Hepatic stellate cell (primary cell): ENCODE measurements around the gene GSK3B.

Experiments
- DNase-seq: peaks from one replicate; pipeline ENCODE4 v3.0.0; 2011; ENCODE audit warnings: low spot score

Gene GSK3B

DNA sequence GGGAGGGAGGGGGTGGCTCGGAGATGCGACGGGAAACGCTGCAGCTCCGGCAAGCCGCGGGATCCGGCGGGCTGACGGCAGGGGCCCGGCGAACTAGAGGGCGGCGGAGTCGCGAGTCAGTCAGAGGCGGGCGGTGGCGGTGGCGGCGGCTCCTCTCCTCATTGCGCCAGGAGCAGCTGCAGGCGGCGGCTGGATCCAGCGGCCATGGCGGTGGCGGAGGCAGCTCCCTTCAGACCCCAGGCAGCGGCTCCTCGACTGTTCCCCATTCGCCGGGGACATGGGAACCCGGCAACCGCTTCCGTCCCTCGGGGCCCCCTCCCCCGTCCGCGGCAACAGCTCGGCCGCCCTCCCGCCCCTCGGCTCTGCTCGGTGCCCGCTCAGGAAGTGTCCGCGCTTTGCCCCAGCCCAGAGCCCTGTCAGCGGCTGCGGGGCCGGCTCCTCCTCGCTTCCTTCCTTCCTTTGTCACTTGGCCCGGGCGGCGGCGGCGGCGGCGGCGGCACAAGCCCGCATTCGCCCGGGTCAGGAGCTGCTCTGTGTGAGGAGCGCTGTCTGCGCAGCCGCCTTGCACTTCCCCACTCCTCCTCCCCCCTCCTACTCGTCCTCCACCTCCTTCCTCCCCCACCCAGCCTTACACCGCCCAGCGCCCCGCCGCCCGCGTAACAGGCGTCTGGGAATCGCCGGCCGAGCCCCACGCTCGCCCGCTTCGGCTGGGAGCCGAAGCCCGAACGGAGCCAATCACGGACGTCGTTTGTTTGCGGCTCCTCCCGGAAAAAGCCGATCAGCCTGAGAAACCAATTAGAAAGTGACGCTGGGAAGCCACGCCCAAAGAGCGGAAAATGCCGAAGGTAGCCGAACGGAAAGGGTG, at the start of gene GSK3B:
Gene GSK3B, minus strand, starts transcription at position 537 of the 865 bp plus-strand sequence. CDS start 1,013 bp downstream, outside the sequence.
- DNase-seq = peak; percentile 50

- DNase-seq = no peak
Observed at GRCh38 chr3:120143676-120144075, 49.4 kb upstream of the GSK3B start.

GRCh38 chr3:120142236-120142635, 48.0 kb upstream of the GSK3B start:
- no peak for DNase-seq

GRCh38 chr3:120140098-120140742, 46.0 kb upstream of the GSK3B start:
- DNase-seq = no peak

- DNase-seq = no peak
Observed at GRCh38 chr3:120139140-120139539, 44.9 kb upstream of the GSK3B start.

- DNase-seq = no peak
Observed at GRCh38 chr3:120137548-120137947, 43.3 kb upstream of the GSK3B start.

GRCh38 chr3:120130656-120131055, 36.4 kb upstream of the GSK3B start:
- no peak for DNase-seq

DNA sequence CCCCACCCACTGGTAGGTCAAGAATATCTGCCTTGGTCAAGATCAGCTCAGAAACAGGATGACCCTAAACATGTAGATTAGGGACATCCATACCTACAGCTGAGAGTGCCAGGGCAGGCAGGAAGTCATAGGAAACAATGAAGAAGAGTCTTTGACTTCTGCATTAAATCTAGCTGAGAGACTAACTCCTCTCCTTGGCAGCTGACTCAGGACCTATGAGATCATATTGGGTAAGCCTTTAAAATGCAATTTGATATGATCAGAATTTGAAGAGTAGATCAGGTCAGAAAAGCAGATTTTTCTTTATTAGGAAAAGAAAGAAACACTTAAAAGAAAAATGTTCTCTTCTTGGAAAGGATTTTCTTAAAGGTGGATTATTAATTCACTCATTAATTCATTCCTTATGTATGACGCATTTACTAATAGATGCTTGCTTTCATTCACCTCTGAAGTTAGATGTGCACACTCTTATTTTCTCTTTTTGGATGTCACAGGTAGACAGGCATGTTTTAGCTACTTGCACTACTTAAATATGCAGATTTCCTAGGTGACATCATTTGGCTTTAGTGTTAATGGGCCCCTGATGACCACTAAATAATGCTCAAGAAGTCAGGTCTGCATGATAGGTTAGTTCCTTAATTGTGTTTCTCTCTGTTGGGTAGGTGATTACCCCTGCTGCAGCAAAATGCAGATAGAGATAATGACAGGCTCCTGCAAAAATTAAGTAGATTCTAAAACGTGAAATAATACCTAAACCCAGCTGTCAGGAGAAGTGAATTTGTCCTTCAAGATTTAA, 35.7 kb upstream of the GSK3B start:
- no peak for DNase-seq

DNA sequence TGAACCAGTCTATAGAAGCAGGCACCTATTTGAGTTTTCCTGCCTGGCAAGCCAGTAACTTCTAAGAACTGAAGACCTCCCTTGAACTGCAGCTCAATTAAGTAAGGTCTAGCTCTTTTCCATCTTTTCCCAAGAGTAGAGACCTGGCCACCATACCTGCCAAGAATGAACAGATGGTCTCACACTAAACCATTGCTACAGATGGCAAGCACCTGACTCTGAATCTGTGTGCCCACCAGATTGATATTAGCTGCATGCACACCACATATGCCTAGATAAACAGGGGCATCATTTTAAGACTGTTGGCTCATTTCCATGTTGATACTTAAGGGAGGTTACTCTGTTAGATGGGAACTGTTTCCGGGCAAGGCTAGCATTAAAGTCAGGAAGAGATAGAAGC, 34.8 kb upstream of the GSK3B start:
- no peak for DNase-seq

DNA sequence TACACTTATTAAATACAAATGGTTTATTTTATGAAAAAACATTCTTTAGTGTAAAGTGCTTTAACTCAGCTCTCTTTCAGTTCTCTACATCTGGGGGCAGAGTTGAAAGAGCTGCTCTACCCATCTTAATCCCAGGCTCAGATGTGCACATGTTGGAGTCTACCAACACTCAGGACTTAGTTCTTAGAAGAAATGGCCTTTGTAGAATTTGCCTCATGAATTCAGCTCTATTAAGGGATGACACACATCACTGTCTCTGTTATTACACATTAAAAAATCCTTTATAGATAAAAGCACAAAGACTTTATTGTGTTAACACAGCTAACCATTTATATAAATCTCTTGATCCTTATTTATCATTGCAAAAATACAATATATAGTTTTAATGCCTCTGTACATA, 31.7 kb upstream of the GSK3B start:
- no peak for DNase-seq

DNA sequence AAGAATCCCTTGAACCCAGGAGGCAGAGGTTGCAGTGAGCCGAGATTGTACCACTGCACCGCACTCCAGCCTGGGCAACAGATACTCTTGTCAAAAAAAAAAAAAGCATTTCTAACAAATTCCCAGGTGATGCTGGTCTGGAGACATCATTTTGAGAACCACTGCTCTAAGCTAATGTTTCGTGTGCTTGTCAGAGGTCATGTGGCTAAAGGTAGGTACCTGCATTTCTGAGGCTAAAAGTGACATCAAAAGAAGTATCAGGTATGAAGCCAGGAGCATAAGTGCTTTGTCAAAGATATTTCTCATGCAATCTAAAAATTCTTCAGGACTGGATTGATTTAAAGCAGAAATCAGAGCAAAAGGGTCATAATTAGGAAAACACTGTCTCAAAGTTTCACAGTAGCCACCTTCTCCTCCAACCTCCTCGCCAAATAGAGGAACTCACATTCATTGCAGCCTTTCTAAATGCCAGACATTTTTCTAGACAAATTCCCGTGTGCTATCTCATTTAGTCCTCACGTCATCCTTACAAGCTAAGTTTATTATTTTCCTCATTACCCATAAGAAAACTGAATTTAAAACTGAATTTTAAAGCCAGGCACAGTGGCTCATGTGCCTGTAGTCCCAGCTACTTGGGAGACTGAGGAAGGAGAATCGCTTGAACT, 25.7 kb upstream of the GSK3B start:
- DNase-seq = no peak

DNA sequence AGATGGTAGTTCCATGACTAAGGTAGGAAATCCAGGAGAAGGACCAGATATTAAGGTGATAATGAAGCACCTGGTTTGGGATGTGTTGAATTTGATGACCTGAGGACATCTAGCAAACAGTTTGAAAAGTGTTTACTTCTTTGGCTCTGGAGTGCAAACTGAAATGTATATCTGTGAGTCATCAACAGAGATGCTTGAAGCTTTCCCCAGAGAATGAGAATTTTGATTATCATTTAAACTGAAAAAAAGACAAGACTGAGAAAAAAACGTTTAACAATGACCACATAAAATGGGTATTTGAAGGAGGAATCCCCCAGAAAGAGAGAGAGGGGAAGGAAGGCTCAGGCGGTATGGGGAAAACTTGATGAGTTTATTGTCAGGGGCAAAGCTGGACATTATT, 20.7 kb upstream of the GSK3B start:
- no peak for DNase-seq

DNA sequence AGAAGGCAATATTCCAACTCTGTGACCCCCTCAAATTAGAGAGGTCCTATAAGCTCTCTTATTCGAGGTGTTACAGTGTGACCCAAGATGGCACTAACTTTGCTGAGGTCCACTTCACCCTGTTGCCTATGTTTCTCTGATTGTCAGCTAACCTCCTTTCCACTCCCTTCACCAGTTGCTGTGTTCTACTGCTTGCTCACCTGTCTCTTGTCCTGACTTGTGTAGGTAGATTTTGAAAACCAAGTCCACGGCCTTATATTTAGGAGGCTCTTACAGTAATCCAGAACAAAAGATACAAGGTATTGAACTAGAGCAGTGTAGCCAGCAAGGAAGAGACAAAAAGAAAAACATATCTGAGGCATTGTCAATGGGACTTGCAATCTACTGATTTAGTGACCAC, 20.1 kb upstream of the GSK3B start:
- DNase-seq = no peak

DNA sequence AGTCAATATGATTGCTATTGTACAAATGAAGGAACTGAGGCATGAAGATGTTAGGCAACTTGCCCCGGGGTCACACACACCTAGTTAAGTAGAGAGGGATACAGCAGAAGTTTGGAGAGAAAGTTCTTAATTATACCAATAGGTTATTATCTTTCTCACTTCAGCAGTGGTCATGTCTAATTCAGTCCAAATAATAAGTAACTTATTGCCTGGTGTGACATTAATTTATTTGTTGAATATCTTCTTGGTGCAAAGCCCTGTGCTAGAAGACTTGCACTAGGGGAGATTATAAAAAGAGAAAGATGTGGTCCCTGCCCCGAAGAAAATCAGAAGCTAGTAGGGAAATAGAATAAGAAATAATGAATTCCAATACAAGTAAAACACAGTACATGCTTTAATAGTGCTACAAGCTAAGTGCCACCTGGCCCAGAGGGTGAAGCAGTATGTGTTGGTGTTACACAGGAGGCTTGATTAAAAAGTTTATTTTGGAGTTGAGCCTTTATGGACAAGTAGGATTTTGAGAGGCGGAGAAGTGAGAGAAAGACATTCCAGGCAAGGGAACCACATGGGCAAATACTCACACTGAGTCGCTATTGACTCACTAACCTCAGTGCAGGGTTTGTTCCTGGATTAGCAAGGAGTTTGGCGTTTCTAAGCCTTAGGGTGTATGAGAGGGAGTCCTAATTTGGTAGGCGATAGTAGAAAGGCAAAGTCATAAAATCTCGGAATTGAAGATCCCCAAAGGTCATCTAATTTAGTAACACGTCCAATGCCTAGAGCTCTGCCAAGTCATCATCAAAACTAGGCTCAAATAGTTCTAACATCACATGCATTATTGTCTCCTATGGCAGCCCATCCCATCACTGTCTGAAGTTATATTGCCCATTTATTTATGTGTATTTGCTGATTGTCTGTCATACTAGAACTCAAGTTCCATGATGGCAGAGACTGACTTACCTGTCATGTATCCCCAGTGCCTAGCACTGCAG, 19.2 kb upstream of the GSK3B start:
- DNase-seq = peak; percentile 57

- DNase-seq = no peak
Observed at GRCh38 chr3:120111898-120112297, 17.7 kb upstream of the GSK3B start.

DNA sequence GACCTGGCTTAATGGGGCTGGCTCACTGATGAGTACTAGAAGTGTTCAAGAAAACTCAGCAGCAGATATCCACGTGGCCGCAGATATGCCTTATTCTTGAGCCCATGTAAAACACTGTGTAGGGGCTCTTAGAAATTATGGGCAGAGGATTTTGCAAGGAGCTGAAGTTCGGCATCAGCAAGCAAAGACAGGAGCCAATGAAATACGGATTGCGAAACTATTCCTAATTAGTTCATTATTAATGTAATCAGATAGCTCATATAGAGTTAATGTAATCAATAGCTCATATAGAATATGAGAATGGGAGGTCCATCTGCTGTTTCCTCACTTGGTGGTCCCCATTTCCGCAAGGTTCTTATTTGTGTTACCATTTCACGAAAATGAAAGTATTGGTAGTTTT, 9.0 kb upstream of the GSK3B start:
- DNase-seq = no peak

DNA sequence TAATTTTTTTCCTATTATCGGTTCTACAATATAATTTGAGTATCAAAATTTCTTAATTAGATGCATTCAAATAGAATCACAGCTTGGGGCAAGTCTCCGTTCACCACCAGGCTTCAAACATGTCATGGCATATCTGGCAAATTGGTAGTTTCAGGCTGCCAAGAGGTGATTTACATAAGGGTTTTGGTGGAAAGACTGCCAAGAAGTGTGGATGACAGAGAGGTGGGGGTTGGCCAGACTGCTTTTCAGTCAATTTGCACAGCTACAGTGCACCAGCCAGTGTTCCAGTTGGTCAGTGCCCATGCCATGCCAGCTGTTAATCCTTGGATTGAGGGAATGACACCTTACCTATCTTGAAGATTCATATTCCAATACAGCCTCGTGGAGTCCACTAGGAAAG, 8.4 kb upstream of the GSK3B start:
- DNase-seq = no peak

- DNase-seq = no peak
Observed at GRCh38 chr3:120102232-120102631, 8.0 kb upstream of the GSK3B start.

GRCh38 chr3:120101624-120102023, 7.4 kb upstream of the GSK3B start:
- no peak for DNase-seq

- DNase-seq = peak; percentile 24
Observed at GRCh38 chr3:120100711-120101110, 6.5 kb upstream of the GSK3B start.

DNA sequence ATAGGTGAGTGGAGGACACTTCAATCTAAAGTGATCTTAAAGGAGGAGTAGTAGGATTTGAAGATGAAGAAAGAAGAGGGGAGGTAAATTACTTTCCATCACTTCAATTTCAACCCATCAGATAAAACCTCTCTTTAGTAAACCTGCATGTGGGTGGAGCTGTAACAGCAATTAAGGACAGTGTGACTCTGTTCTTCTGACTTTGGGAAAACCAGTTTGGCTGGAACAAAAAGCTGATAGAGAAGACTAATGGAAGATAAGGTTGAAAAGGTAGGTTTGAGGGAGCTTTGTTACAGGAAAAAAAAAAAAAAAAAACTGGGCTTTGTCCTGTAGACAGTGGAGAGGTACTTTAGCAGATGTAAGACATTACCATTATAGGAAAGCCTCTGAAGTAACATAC, 4.5 kb upstream of the GSK3B start:
- DNase-seq = no peak
